MCF 10A (cell line): ENCODE data around the gene ARHGAP8. TPM values are rescaled to one million over a fixed set of nuclear protein-coding genes. Genes with fewer than 3 reads are reported as not detected.

Experiments used
- BruUV-seq: library from RNA; stranded (reverse); fragments of 400-500 nt; replicated peaks from 2 replicates; lab custom pipeline; 2021; lab: Mats Ljungman, UMichigan
- CTCF ChIA-PET: fragments of 300-600 bp; sonication (Branson Sonifier 250); formaldehyde crosslinking; extraction: SDS; loops from one replicate; lab custom pipeline; 2021; ENCODE audit warnings: antibody characterized with exemption, inconsistent platforms; lab: Yijun Ruan, JAX
- POLR2A ChIA-PET: fragments of 300-600, 350-650 bp; sonication (Branson Sonifier 250); formaldehyde crosslinking; extraction: SDS; loops from one replicate; lab custom pipeline; 2020; ENCODE audit warnings: antibody characterized with exemption, inconsistent platforms; lab: Yijun Ruan, JAX
- DNase-seq: peaks from one replicate; pipeline ENCODE4 v3.0.0-alpha.2; 2018; ENCODE audit not compliant: unreplicated experiment
- H3K27ac Mint-ChIP-seq: one replicate; pipeline ENCODE4 v1.8.0; 2022; ENCODE audit warnings: mild to moderate bottlenecking, low read depth, mixed read lengths; ENCODE audit not compliant: unreplicated experiment
- H3K27me3 Mint-ChIP-seq: one replicate; pipeline ENCODE4 v1.8.0; 2022; ENCODE audit warnings: mixed read lengths; ENCODE audit not compliant: insufficient read depth, unreplicated experiment
- H3K36me3 Mint-ChIP-seq: one replicate; pipeline ENCODE4 v1.8.0; 2022; ENCODE audit warnings: mild to moderate bottlenecking, moderate library complexity, mixed read lengths; ENCODE audit not compliant: insufficient read depth, unreplicated experiment
- H3K4me1 Mint-ChIP-seq: one replicate; pipeline ENCODE4 v1.8.0; 2022; ENCODE audit warnings: mixed read lengths; ENCODE audit not compliant: insufficient read depth, unreplicated experiment
- H3K4me3 Mint-ChIP-seq: one replicate; pipeline ENCODE4 v1.8.0; 2022; ENCODE audit warnings: mild to moderate bottlenecking, moderate library complexity, mixed read lengths; ENCODE audit not compliant: unreplicated experiment
- H3K9me3 Mint-ChIP-seq: one replicate; pipeline ENCODE4 v1.8.0; 2022; ENCODE audit warnings: mixed read lengths; ENCODE audit not compliant: unreplicated experiment
- intact Hi-C: fragments of 100-400 bp; cut with micrococcal nuclease; formaldehyde crosslinking; loops from 2 replicates; pipeline ENCODE4 v1.14.1; 2022
- total RNA-seq: library from RNA; stranded (reverse); gene quantifications from 2 replicates; pipeline ENCODE4 v1.2.3, GENCODE V29; 2022
- TF ChIP-seq, protein P1 (sequence below): fragments of 200-600 bp; IDR thresholded peaks from one replicate; pipeline ENCODE4 v1.8.0; 2022; ENCODE audit warnings: antibody characterized with exemption, mild to moderate bottlenecking; ENCODE audit not compliant: unreplicated experiment

ARHGAP8 gene
- total RNA-seq, 1 experiment from 2014 or later, result 18.6 TPM

- H3K27ac Mint-ChIP-seq, result no peak overlapping the region
- no peak overlapping the region for H3K4me3 Mint-ChIP-seq
- no peaks in the 10 kb centered on the region for H3K27me3 Mint-ChIP-seq
- BruUV-seq, result no TSS peak
- no peaks in the 10 kb centered on the region for H3K4me1 Mint-ChIP-seq
- TF ChIP-seq, protein P1, sequence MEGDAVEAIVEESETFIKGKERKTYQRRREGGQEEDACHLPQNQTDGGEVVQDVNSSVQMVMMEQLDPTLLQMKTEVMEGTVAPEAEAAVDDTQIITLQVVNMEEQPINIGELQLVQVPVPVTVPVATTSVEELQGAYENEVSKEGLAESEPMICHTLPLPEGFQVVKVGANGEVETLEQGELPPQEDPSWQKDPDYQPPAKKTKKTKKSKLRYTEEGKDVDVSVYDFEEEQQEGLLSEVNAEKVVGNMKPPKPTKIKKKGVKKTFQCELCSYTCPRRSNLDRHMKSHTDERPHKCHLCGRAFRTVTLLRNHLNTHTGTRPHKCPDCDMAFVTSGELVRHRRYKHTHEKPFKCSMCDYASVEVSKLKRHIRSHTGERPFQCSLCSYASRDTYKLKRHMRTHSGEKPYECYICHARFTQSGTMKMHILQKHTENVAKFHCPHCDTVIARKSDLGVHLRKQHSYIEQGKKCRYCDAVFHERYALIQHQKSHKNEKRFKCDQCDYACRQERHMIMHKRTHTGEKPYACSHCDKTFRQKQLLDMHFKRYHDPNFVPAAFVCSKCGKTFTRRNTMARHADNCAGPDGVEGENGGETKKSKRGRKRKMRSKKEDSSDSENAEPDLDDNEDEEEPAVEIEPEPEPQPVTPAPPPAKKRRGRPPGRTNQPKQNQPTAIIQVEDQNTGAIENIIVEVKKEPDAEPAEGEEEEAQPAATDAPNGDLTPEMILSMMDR, result no peak
- ChIA-PET CTCF (no interaction called here), POLR2A (no interaction called here)
- DNase-seq, result no peak
- no peaks in the 10 kb centered on the region for H3K9me3 Mint-ChIP-seq
- intact Hi-C loops, result no loop called here
- peaks cover 10% of the 10 kb centered on the region for H3K36me3 Mint-ChIP-seq
Measured at GRCh38 chr22:44802071-44802700, 49.8 kb downstream of the ARHGAP8 start.

DNA sequence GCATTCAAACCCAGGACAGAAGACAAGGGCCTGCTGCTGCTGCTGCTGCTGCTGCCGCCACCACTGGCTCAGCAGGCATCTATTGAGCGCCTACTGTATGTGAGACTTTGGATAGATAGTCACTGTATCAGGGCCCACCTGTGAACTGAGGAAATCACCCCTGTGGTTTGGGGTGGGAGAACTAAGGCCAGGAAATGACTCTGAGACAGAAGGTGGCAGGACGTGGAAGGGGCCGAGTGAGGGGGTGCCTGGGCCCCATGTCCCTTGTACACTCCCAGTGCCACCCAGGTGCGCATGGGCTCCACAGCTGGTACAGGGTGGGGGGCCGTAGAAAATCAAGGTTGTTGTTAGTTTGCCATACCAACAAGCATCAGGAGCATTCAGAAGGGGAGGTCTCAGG, 50.6 kb downstream of the ARHGAP8 start:
- TF ChIP-seq, protein P1, result no peak
- ChIA-PET CTCF (no interaction called here), POLR2A (interaction anchor here (0.6 kb wide), 1 partner anchor 18 kb away, joined by 3 read pairs; no protein-coding TSS in a partner anchor)
- no peak overlapping the region for H3K27ac Mint-ChIP-seq
- H3K9me3 Mint-ChIP-seq, result no peaks in the 10 kb centered on the region
- BruUV-seq, result no TSS peak
- intact Hi-C loops, result no loop called here
- H3K36me3 Mint-ChIP-seq, result peaks cover 10% of the 10 kb centered on the region
- no peaks in the 10 kb centered on the region for H3K4me1 Mint-ChIP-seq
- no peak overlapping the region for H3K4me3 Mint-ChIP-seq
- DNase-seq, result no peak
- H3K27me3 Mint-ChIP-seq, result no peaks in the 10 kb centered on the region

- Mint-ChIP-seq H3K4me3 (no peak overlapping the region), H3K4me1 (no peaks in the 10 kb centered on the region), H3K36me3 (peaks cover 6% of the 10 kb centered on the region), H3K27me3 (no peaks in the 10 kb centered on the region), H3K9me3 (no peaks in the 10 kb centered on the region), H3K27ac (no peak overlapping the region)
- no TSS peak for BruUV-seq
- intact Hi-C loops, result no loop called here
- POLR2A ChIA-PET, result no interaction called here
- no peak for DNase-seq
- CTCF ChIA-PET, result interaction anchor here (0.7 kb wide), 1 partner anchor 10 kb away, joined by 3 read pairs; no protein-coding TSS in a partner anchor
- TF ChIP-seq, protein P1, result no peak
Measured at GRCh38 chr22:44804327-44804726, 52.0 kb downstream of the ARHGAP8 start.

GRCh38 chr22:44805711-44806110, 53.3 kb downstream of the ARHGAP8 start:
- ChIA-PET CTCF (interaction anchor here (0.5 to 0.6 kb wide), 2 partner anchors 15 to 219 kb away, joined by 3 read pairs; no protein-coding TSS in a partner anchor), POLR2A (interaction anchor here (0.6 to 1.1 kb wide), 2 partner anchors 64 to 358 kb away, joined by 3 to 6 read pairs; partner anchors contain the start of gene NUP50)
- no peak for DNase-seq
- Mint-ChIP-seq H3K4me3 (no peak overlapping the region), H3K36me3 (peaks cover 9% of the 10 kb centered on the region), H3K9me3 (no peaks in the 10 kb centered on the region), H3K27ac (no peak overlapping the region), H3K27me3 (no peaks in the 10 kb centered on the region), H3K4me1 (no peaks in the 10 kb centered on the region)
- intact Hi-C loops, result no loop called here
- BruUV-seq, result no TSS peak
- TF ChIP-seq, protein P1, result no peak
